Measurements from ENCODE around the gene CD47. TPM values are rescaled to one million over a fixed set of nuclear protein-coding genes. Genes with fewer than 3 reads are reported as not detected.

The CD47 gene
- total RNA-seq, 2 donors from 2014 or later: 6.4 to 12.0 TPM

GRCh38 chr3:108004647-108005046, 86.2 kb downstream of the CD47 start:
- Histone ChIP-seq H3K36me3 (ENCODE audit: control insufficient read depth, insufficient read depth, low read length) (no peaks in the 10 kb centered on the region), H3K27me3 (ENCODE audit: control insufficient read depth, insufficient read depth, low read length, poor library complexity, severe bottlenecking) (peaks cover 33% of the 10 kb centered on the region), H3K27ac (ENCODE audit: low read depth, low read length) (no peak overlapping the region), H3K9ac (ENCODE audit: extremely low read depth, low read length, poor library complexity, severe bottlenecking) (no peak overlapping the region), H3K4me1 (ENCODE audit: control insufficient read depth, insufficient read depth, low read length) (peaks cover 5% of the 10 kb centered on the region), H3K4me3 (ENCODE audit: low read length) (no peak overlapping the region), H3K9me3 (ENCODE audit: control insufficient read depth, low read length) (no peaks in the 10 kb centered on the region)
- no peaks in the 10 kb centered on the region for H3K9me3 Mint-ChIP-seq
- H3K27ac Mint-ChIP-seq: no peak overlapping the region
- peaks cover 37% of the 10 kb centered on the region for H3K27me3 Mint-ChIP-seq (ENCODE audit: insufficient read depth)
- 91 to 100% methylated on average over 3 to 9 of the region's 9 CpGs for WGBS, 2 experiments (ENCODE audit: insufficient coverage in 1 of 2, insufficient read length in 1 of 2)
- no peak for TF ChIP-seq CTCF (conservative IDR thresholded peaks at IDR 0.05)
- no peak for DNase-seq
- H3K4me1 Mint-ChIP-seq: peaks cover 17% of the 10 kb centered on the region
- no peaks in the 10 kb centered on the region for H3K36me3 Mint-ChIP-seq (ENCODE audit: low read depth)
- H3K4me3 Mint-ChIP-seq: no peak overlapping the region

GRCh38 chr3:108001457-108001856, 89.4 kb downstream of the CD47 start:
- peaks cover 23% of the 10 kb centered on the region for H3K4me1 Mint-ChIP-seq
- no peaks in the 10 kb centered on the region for H3K9me3 Mint-ChIP-seq
- no peak overlapping the region for H3K4me3 Mint-ChIP-seq
- peaks cover 4% of the 10 kb centered on the region for H3K27me3 ChIP-seq (ENCODE audit: control insufficient read depth, insufficient read depth, low read length, poor library complexity, severe bottlenecking)
- TF ChIP-seq CTCF (conservative IDR thresholded peaks at IDR 0.05): no peak
- H3K4me3 ChIP-seq (ENCODE audit: low read length): no peak overlapping the region
- H3K36me3 ChIP-seq (ENCODE audit: control insufficient read depth, insufficient read depth, low read length): no peaks in the 10 kb centered on the region
- 93 to 100% methylated on average over 1 of the region's 1 CpG for WGBS, 2 experiments (ENCODE audit: insufficient coverage in 1 of 2, insufficient read length in 1 of 2)
- H3K36me3 Mint-ChIP-seq (ENCODE audit: low read depth): no peaks in the 10 kb centered on the region
- no peak for DNase-seq
- H3K27me3 Mint-ChIP-seq (ENCODE audit: insufficient read depth): peaks cover 10% of the 10 kb centered on the region
- H3K9ac ChIP-seq (ENCODE audit: extremely low read depth, low read length, poor library complexity, severe bottlenecking): no peak overlapping the region
- no peak overlapping the region for H3K27ac ChIP-seq (ENCODE audit: low read depth, low read length)
- H3K4me1 ChIP-seq (ENCODE audit: control insufficient read depth, insufficient read depth, low read length): peaks cover 12% of the 10 kb centered on the region
- no peaks in the 10 kb centered on the region for H3K9me3 ChIP-seq (ENCODE audit: control insufficient read depth, low read length)
- H3K27ac Mint-ChIP-seq: no peak overlapping the region

- peak; percentile 37 for TF ChIP-seq CTCF (conservative IDR thresholded peaks at IDR 0.05)
- Mint-ChIP-seq H3K9me3 (no peaks in the 10 kb centered on the region), H3K27ac (peak overlapping the region; percentile 82), H3K27me3 (ENCODE audit: insufficient read depth) (peaks cover 8% of the 10 kb centered on the region), H3K4me3 (no peak overlapping the region), H3K4me1 (peaks cover 22% of the 10 kb centered on the region), H3K36me3 (ENCODE audit: low read depth) (no peaks in the 10 kb centered on the region)
- no peak overlapping the region for H3K4me3 ChIP-seq (ENCODE audit: low read length)
- H3K36me3 ChIP-seq (ENCODE audit: control insufficient read depth, insufficient read depth, low read length): no peaks in the 10 kb centered on the region
- H3K27me3 ChIP-seq (ENCODE audit: control insufficient read depth, insufficient read depth, low read length, poor library complexity, severe bottlenecking): peaks cover 7% of the 10 kb centered on the region
- H3K9me3 ChIP-seq (ENCODE audit: control insufficient read depth, low read length): no peaks in the 10 kb centered on the region
- no peak for DNase-seq
- 81 to 92% methylated on average over 1 to 5 of the region's 5 CpGs for WGBS, 2 experiments (ENCODE audit: insufficient coverage in 1 of 2, insufficient read length in 1 of 2)
- no peak overlapping the region for H3K9ac ChIP-seq (ENCODE audit: extremely low read depth, low read length, poor library complexity, severe bottlenecking)
- H3K27ac ChIP-seq (ENCODE audit: low read depth, low read length): no peak overlapping the region
- peaks cover 9% of the 10 kb centered on the region for H3K4me1 ChIP-seq (ENCODE audit: control insufficient read depth, insufficient read depth, low read length)
These were observed 91.5 kb downstream of the CD47 start for GRCh38 chr3:107999215-107999775.

All from endodermal cell (in vitro differentiated cells).